SW480 (cell line): Measurements from ENCODE around the gene CHRM2.

Experiments
- DNase-seq: peaks from one replicate; pipeline ENCODE4 v3.0.0-alpha.2; 2016; ENCODE audit warnings: low spot score

Gene CHRM2

DNA sequence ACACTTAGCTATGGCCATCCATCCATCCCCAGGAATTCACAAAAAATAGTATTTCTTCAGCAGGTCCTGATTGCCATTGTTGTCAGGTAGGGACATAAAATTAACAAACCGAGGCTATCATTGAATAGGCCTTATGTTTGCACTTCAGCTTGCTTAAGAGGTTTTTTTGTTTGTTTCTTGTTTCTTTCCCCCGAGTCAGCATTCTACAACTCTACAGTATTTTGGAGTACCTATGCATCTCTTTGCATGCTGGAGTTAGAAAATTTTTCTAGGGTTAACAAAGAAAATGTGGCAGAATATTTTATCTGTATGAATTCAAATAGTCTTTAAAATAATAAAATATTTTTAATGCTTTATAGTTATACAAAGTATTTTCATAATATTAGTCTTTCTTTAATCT is 26.3 kb downstream of the CHRM2 start:
- no peak for DNase-seq

- DNase-seq: no peak
Observed at GRCh38 chr7:136897676-136898075, 29.2 kb downstream of the CHRM2 start.

- DNase-seq: no peak
Observed at GRCh38 chr7:136900005-136900404, 31.6 kb downstream of the CHRM2 start.

DNA sequence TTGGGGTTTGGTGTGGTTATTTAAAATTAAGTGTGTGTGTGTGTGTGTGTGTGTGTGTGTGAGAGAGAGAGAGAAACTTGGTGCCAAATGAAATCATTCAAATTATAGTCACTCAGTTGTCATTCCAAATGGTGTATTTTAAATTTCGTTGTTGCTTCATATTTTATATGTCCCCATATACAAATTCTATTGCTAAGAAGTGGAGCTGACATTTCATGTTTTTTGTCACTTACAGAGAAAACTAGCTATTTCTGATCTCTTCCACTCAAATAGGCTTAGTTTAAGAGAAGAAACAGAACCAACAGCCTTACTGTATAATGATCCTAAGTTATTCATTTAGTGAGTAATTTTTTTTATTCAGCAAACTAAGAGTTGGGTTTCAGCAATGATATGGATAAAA is 42.3 kb downstream of the CHRM2 start:
- no peak for DNase-seq

GRCh38 chr7:136911344-136911743 is 42.9 kb downstream of the CHRM2 start:
- DNase-seq: no peak

- DNase-seq: no peak
Observed at GRCh38 chr7:136912339-136912738, 43.9 kb downstream of the CHRM2 start.

DNA sequence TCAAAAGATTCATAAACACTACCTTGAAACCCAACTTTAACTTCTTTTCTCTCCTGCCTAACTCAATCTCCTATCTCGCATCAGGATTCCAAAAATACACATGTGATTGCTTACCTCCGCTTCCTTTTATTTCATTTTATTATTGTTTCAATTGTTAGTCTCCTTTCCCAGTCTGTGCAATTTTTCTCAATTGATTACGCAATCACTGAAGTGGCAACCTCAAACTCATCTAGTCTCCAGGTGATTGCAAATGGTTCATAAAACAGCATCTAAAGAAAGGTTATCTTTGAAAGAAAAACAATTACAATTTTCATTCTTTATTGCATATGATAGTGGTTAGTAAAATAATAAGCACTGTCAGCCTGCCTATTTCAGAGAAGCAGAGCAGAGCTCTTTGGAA is 45.6 kb downstream of the CHRM2 start:
- DNase-seq: no peak

DNA sequence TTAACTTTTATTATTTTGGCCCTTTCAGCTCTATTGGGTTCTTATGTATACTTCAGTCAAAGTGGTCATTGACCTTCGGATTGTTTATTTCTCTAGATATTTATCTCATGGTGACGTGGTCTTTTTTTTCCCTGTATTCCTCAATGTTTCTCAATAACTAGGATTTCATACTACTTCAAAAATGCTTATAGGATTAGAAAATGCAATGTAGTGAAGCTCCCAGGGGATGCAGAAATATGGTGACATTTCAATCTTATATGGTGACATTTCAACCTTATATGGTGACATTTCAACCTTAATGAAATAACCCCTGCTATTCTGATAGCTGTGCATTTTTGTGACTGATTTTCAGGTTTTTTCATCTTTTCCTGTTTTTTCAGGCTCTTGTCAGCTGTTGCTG is 51.4 kb downstream of the CHRM2 start:
- DNase-seq: no peak

DNA sequence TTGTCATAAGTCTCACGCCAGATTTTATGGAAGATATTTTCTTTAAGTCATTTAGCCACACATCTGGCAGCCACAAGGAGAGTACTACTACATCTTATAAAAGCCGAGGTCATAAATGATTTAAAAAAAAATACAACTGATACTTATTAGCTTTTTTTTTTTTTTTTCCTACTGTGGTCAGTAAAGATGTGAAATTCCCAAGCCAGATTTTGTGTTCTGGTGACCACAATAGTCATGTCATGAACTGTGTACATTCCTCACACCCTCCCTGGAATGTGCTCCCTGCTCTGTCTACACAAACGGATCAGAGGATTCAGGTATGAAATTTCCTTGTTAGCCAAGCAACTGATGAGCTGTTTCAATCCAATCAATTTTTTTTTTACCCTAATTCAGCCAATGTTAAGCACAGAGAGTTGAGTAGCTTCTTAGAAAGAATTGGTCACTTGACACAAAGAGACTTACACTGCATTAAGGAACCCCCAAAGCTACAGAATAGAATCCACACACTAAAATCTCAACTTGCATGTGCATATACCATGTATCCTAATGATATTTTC is 54.7 kb downstream of the CHRM2 start:
- DNase-seq: no peak

- DNase-seq: no peak
Observed at GRCh38 chr7:136925044-136925443, 56.6 kb downstream of the CHRM2 start.

DNA sequence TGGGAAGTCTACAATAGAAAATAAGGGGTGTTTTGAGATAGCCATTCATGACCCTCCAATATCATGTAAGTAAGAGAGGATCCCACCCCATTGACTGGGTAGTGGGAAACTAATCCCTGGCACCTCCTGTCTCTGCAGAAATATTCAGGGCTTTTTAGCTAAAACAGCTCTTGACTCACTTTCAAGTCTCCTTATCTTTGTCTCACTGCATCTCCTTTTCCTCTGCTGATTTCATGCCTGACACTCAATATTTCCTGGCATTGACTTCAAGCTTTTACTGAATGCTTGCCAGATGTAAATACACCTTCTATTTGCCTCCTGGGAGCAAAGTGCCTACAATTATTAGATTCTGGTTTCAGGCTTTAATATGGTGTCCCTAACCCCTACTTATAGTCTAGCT is 57.1 kb downstream of the CHRM2 start:
- DNase-seq: no peak

GRCh38 chr7:136931169-136931867 is 62.9 kb downstream of the CHRM2 start:
- DNase-seq: no peak

DNA sequence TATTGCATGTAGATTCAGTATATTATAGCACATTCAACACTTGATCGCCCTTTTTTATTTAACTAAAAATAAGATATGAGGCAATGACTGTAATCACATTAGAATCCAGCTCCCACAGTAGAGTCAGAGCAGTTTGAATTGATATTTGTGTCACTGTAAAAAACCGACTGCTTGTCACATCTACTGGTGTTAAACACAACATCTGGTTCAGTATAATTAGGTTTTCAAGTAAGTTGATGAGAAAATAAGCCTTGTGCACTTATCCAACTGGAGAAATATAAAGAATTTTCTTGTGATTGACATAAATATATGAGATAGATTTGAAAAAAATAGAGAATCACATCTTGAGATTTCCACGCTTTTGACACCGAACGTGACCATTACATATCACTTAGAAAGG is 69.0 kb downstream of the CHRM2 start:
- no peak for DNase-seq

DNA sequence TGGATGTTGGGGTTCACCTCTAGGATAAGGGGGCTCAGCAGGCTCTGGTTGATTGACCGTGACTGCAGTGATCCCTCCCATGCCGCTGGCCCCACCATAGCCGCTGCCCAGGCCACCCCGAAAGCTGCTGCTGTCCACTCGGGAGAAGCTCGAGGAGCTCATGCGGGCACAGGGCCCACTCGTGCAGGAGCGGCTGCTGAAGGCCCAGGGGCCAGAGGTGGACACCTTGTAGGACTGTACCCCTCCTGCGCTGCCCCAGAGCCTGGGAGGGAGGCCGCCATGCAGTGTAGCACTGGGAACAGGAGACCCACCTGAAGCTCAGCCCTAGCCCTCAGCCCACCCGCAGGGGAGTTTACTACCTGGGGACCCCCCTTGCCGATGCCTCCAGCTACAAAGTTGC is 70.0 kb downstream of the CHRM2 start:
- no peak for DNase-seq

DNA sequence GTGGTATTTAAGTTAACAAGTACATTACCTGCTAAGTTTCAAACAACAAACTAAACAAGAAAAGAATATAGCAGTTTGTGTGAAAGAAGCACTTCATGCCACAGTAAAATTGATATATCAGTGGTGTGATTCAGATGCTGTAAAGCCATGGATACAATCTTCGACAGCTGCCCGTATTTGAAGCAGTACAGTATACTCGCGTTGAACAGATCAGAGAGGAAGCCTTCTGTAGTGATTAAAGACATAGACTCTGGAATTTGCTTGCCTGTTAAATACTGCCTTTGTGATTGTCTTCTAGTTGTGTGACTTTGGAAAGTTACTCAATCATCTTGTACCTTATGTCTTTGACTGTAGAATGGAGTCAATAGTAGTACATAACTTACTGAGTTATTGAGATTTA is 71.7 kb downstream of the CHRM2 start:
- no peak for DNase-seq

GRCh38 chr7:136940917-136941316 is 72.5 kb downstream of the CHRM2 start:
- DNase-seq: no peak

DNA sequence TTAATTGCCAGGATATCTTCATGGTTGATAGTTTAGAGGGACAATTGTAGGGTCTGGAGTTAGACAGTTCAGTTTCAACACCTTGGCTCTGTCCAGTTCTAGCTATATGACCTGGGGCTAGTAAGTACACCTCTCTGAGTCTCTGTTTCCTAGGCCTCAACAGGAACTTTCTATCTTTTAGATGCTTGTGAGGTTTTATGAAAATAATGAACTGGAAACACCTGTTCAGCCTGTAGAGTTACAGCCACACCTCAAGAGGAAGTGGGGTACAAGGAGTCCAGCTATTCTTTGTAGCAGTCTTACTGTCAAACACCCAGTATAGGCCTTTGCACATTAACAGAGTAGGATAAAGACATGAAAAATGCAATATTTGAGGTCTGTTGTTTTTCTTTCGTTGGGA is 73.4 kb downstream of the CHRM2 start:
- DNase-seq: no peak

DNA sequence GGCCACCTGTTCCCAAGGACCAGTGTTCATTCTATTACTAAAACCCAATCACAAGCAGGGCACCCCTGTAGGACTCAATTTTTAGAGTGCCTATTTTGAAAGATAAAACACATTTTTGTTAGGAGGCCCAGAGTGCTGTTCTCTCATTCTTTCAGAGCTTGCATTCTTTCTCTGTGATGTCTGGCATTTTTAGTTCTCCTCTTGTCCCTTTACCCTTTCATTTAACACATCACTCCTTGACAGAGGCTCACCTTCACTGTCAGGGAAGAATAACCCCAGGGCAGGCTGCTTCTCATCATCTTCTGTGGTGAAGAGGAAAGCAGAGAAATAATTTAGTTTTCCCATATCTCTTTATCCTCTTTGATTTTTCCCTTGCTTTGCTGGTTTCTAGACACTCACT is 73.9 kb downstream of the CHRM2 start:
- no peak for DNase-seq

- DNase-seq: no peak
Observed at GRCh38 chr7:136942994-136943393, 74.5 kb downstream of the CHRM2 start.

GRCh38 chr7:136947347-136947746 is 78.9 kb downstream of the CHRM2 start:
- no peak for DNase-seq

GRCh38 chr7:136950331-136950730 is 81.9 kb downstream of the CHRM2 start:
- DNase-seq: no peak

DNA sequence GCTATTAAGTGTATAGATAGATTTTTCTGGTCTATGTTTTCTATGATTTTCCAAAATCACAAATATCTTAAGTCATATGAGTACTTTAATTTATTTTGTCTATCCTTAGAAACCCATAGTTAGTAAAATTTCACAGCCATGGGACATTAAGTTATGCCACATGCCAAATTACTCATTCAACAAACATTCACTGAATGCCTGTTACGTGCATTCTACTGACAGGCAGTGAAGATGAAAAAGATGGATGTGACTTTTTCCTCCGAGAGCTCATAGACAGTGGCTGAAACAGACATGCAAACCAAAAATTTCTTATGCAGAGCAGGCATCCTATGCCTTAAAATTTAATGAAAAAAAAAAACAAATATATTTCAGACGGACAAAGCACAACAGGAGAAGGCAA is 84.9 kb downstream of the CHRM2 start:
- DNase-seq: no peak

DNA sequence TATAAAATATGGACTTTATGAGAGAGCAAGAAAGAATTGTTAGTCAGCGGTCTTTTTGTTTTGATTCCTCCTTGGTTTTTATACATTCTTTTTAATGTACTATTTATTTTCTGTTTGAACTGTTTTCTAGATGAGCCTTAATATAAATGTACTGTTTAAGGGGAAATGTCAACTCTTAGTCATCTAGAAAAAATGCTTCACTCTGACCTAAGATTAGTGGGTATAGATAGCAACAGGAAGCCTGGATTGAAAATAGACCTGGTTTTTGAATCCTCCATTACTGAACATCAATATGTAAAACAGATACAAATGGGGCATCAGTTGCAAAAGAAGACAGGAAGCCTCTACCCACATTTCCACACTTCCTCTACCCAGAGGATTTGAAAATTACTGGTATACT is 87.8 kb downstream of the CHRM2 start:
- DNase-seq: no peak

DNA sequence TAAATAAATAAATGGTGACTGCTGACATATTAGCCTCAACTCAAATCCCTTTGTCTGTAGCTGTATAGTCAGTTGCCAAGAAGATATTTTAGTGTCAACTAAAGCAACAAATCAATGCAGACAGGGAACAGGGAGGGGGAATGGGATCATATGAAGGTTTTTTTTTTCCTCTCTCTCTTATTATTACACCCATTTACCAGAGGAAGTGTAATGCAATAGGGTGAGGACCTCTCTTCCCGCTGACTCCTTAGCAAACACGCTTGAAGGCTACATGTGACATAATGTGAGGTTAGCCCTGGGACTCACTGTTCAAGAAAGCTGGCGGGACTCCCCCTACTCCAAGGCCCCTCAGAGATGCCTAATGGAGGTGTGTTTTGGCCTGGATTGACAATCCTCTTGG is 88.2 kb downstream of the CHRM2 start:
- DNase-seq: no peak
